ENCODE data around the gene AGTRAP. TPM values are rescaled to one million over a fixed set of nuclear protein-coding genes. Genes with fewer than 3 reads are reported as not detected.

The AGTRAP gene
- total RNA-seq, 2 experiments from 2014 or later: 13.2 to 13.3 TPM

DNA sequence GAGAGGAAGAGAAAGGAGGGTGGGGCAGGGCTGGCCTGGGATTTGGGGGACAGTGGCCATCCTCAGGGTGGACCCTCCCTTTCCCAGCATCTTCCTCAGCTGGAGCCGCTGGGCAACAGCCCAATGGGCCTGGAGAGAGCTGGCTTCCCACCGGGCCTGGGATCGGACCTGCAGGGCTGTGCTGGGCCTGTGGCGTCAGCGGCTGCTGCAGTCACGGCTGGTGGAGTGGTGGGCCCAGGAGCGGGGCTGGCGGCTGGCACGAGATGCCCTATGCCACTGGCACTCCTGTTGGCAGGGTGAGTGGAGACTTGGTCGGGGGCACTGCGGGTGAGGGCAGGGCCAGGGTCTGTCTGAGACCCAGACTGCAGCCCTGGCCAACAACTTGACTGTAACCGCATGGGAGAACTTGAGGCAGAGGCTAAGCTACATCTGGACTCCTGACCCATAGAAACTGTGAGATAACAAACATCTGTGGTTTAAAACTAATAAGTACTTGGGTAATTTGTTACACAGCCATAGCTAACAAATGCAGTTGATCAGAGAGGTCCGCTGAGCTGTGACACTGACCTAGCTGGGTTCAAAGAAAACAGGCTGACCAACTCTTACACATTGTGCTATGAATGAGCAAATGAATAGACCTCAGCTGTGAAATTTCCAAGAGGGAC, 43.9 kb downstream of the AGTRAP start:
- H3K27me3 Mint-ChIP-seq: no peaks in the 10 kb centered on the region
- H3K9me3 Mint-ChIP-seq (ENCODE audit: low read depth): no peaks in the 10 kb centered on the region
- ChIA-PET CTCF (interaction anchor here (0.5 kb wide), 1 partner anchor 129 kb away, joined by 4 read pairs; no protein-coding TSS in a partner anchor), POLR2A (no interaction called here)
- H3K27ac Mint-ChIP-seq: no peak overlapping the region
- H3K36me3 Mint-ChIP-seq (ENCODE audit: low read depth): no peaks in the 10 kb centered on the region
- DNase-seq (no peak), ATAC-seq (no peak)
- peaks cover 2% of the 10 kb centered on the region for H3K4me1 Mint-ChIP-seq
- H3K4me3 Mint-ChIP-seq: no peak overlapping the region
- intact Hi-C loops (cut with DNase I, micrococcal nuclease): no loop called here

DNA sequence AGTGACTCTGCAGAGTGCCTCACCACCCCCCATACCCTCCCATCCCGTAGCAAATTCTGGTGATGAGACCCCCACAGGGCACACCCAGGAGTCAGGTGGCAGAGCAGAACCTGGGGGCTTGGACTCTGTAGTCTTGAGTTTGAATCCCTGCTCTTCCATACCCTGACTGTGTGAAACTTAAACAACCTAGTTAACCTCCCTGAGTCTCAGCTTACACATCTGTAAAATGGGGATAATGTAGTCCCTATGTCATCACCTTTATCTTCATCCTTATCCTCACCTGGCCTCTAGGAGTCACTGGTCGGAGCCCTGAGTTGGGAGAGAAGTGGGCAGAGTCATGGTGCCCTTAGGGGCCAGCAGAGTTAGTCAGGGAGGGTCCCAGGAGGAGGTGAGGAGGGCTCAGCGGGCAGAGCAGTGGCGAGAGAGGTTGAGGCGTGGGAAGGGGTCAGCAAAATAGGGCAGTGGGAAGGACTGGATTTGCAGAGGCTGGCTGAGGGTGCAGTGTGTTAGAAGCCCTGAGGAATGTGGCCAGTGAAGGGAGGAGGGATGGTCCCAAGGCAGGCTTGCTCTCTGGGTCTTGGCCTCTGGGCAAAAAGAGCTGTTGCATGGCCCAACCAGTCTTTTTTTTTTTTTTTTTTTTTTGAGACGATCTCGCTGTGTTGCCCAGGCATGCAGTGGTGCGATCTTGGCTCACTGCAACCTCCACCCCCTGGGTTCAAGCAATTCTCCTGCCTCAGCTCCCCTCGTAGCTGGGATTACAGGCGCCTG, 44.6 kb downstream of the AGTRAP start:
- CTCF ChIA-PET: no interaction called here
- H3K27me3 Mint-ChIP-seq: no peaks in the 10 kb centered on the region
- POLR2A ChIA-PET: no interaction called here
- H3K27ac Mint-ChIP-seq: no peak overlapping the region
- intact Hi-C loops (cut with DNase I, micrococcal nuclease): no loop called here
- no peaks in the 10 kb centered on the region for H3K9me3 Mint-ChIP-seq (ENCODE audit: low read depth)
- H3K4me3 Mint-ChIP-seq: no peak overlapping the region
- H3K4me1 Mint-ChIP-seq: peaks cover 5% of the 10 kb centered on the region
- ATAC-seq (no peak), DNase-seq (no peak)
- H3K36me3 Mint-ChIP-seq (ENCODE audit: low read depth): no peaks in the 10 kb centered on the region

DNA sequence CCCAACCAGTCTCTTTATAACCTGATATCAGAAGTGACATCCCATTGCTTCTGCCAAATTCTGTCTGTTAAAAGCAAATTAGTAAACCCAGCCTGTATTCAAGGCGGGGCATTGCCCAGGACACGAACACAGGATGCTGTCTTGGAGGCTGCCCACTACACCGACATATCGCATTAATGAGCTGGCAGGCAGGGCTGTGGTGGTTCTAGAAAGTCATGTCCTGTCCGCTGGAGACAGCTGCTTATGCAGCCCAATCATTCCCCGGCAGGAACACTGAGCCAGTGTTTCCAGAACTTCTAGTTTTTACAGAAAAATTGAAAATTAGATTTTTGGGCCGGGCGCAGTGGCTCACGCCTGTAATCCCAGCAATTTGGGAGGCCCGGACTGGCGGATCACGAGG, 45.4 kb downstream of the AGTRAP start:
- H3K27me3 Mint-ChIP-seq: no peaks in the 10 kb centered on the region
- H3K36me3 Mint-ChIP-seq (ENCODE audit: low read depth): no peaks in the 10 kb centered on the region
- no peak overlapping the region for H3K4me3 Mint-ChIP-seq
- intact Hi-C loops (cut with DNase I, micrococcal nuclease): no loop called here
- no peak overlapping the region for H3K27ac Mint-ChIP-seq
- no peak for ATAC-seq
- DNase-seq: no peak
- ChIA-PET POLR2A (no interaction called here), CTCF (no interaction called here)
- no peaks in the 10 kb centered on the region for H3K9me3 Mint-ChIP-seq (ENCODE audit: low read depth)
- peaks cover 5% of the 10 kb centered on the region for H3K4me1 Mint-ChIP-seq

DNA sequence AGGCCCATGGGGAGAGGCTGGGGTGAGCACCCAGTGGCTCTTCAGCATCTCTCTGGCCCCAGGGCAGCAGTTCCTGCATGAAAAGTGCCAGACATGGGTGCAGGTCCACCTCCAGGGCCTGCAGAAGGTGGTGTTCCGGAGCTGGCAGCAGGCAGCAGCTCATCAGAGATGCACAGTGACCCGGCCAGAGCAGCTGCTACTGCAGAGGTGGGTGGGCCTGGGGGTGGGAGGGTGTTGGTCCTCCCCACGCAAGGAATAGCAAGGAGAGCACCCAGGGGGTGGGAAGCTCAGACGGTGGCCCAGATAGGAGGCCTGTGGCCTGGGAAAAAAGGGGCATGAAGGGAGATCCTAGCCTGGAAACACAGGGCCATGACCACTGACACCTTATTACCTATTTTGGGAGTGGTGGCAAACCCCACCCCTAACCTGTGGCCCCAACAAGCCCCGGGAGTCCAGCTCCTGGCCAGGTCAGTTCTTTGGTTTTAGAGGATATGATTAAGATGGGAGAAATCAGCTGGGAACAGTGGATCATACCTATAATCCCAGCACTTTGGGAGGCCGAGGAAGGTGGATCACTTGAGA, 46.3 kb downstream of the AGTRAP start:
- DNase-seq (no peak), ATAC-seq (no peak)
- intact Hi-C loops (cut with DNase I, micrococcal nuclease): no loop called here
- ChIA-PET CTCF (no interaction called here), POLR2A (no interaction called here)
- no peaks in the 10 kb centered on the region for H3K36me3 Mint-ChIP-seq (ENCODE audit: low read depth)
- H3K27ac Mint-ChIP-seq: no peak overlapping the region
- no peak overlapping the region for H3K4me3 Mint-ChIP-seq
- H3K4me1 Mint-ChIP-seq: peaks cover 5% of the 10 kb centered on the region
- H3K9me3 Mint-ChIP-seq (ENCODE audit: low read depth): no peaks in the 10 kb centered on the region
- H3K27me3 Mint-ChIP-seq: no peaks in the 10 kb centered on the region

DNA sequence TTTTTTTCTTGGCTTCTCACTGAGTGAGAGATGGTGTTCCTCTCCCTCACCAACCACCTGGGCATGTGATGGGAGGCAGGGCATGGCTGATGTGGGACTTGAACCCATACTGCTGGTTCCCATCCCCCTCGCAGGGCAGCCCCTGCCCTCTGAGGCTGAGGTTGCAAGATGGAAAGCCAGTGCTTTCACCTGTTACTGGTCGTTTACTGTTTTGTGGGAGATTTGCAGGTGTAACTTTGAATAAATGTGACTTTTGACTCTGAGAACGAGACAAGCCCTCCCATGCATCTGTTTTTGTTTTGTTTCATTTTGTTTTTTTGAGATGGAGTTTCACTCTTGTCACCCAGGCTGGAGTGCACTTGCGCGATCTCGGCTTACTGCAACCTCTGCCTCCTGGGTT, 47.6 kb downstream of the AGTRAP start:
- POLR2A ChIA-PET: no interaction called here
- Mint-ChIP-seq H3K27me3 (no peaks in the 10 kb centered on the region), H3K4me1 (peaks cover 5% of the 10 kb centered on the region), H3K27ac (no peak overlapping the region), H3K36me3 (ENCODE audit: low read depth) (no peaks in the 10 kb centered on the region), H3K4me3 (no peak overlapping the region), H3K9me3 (ENCODE audit: low read depth) (no peaks in the 10 kb centered on the region)
- DNase-seq (no peak), ATAC-seq (no peak)
- intact Hi-C loops (cut with DNase I, micrococcal nuclease): no loop called here
- CTCF ChIA-PET: interaction anchor here (0.7 kb wide), 1 partner anchor 97 kb away, joined by 3 read pairs; no protein-coding TSS in a partner anchor

DNA sequence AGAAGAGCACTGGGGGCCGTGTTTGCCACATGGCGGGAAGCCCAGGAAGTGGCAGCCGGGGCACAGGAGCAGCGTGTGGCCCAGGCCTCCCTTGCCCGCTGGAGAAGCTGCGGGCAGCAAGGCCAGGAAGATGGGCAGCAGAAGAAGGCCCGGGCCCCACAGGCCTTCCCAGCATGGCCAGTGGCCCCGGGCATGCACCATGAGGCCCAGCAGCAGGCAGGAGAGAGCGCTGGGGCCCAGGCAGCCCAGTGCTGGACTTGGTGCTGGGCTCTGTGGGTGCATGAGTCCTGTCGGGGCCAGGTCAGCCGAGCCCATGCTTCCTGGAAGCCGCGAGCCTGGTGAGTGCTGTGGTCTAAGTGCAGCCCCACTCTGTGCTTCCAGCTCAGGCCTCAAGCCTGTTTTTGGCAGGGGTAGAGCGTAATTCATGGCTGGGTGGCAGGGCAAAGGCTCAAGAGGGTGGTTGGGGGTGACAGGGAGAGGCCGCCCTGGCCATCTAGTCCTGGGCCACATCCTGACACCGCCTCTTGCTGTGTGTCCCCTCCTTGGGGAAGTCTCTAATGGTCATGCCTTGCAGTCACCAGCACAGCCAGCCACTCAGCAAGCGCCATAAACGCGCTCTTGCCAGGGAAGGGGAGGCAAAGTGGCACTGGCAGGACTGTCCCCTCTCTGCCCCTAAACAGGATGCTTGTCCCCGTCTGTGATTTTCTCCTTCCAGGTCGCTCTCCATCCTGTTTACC, 48.5 kb downstream of the AGTRAP start:
- H3K27ac Mint-ChIP-seq: no peak overlapping the region
- no peaks in the 10 kb centered on the region for H3K36me3 Mint-ChIP-seq (ENCODE audit: low read depth)
- no peak overlapping the region for H3K4me3 Mint-ChIP-seq
- no peaks in the 10 kb centered on the region for H3K27me3 Mint-ChIP-seq
- peaks cover 5% of the 10 kb centered on the region for H3K4me1 Mint-ChIP-seq
- POLR2A ChIA-PET: no interaction called here
- DNase-seq: no peak
- CTCF ChIA-PET: interaction anchor here (0.7 to 1.6 kb wide), 3 partner anchors 14 to 390 kb away, joined by 3 to 4 read pairs (median 3); no protein-coding TSS in a partner anchor
- intact Hi-C loops (cut with DNase I, micrococcal nuclease): no loop called here
- ATAC-seq: no peak
- H3K9me3 Mint-ChIP-seq (ENCODE audit: low read depth): no peaks in the 10 kb centered on the region

DNA sequence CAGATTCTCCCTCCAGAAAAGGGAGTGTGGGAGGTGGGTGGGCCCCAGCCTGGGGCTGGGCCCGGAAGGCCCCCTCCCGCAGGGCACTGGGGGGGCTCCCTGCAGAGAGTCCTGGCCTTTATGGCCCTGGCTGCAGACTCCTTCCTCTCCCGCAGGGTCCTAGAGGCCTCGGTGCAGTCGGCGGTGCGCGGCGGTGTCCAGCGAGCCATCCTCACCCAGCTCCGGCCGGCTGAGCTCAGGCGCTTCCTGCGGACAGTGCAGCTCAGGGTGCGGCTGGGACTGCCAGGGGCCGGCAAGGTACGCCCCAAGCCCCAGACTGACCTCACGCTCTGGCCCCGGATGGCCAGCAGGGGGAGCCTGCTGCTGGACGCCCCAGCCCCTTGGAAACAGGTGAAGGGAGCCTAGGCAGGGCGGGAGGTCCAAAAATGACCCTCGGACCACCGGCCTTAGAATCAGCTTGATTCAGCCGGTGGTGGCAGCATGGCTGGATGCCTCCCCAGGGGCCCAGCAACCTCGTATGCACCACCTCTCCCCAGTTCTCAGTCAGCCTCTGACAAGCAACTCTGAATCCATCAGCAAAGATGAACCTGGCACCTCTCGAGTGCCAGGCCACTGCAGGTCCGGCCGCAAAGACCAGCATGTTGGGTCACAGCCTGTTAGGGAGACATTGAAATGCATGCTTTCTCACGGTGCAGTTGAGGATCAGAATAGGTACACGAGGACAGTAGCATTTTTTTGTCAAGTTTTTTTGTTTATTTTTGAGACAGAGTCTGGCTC, 49.2 kb downstream of the AGTRAP start:
- peak; percentile 62 for DNase-seq
- POLR2A ChIA-PET: no interaction called here
- peak; percentile 82 for ATAC-seq
- intact Hi-C loops (cut with DNase I, micrococcal nuclease): loop anchor here in 1 of 2 experiments (5.0 kb wide), 1 partner anchor 107 kb away; no protein-coding TSS in a partner anchor
- Mint-ChIP-seq H3K9me3 (ENCODE audit: low read depth) (no peaks in the 10 kb centered on the region), H3K36me3 (ENCODE audit: low read depth) (no peaks in the 10 kb centered on the region), H3K27ac (no peak overlapping the region), H3K4me1 (peaks cover 5% of the 10 kb centered on the region), H3K27me3 (no peaks in the 10 kb centered on the region), H3K4me3 (no peak overlapping the region)
- CTCF ChIA-PET: interaction anchor here (0.6 to 1.6 kb wide), 6 partner anchors 13 to 390 kb away, joined by 3 to 5 read pairs (median 3); no protein-coding TSS in a partner anchor

DNA sequence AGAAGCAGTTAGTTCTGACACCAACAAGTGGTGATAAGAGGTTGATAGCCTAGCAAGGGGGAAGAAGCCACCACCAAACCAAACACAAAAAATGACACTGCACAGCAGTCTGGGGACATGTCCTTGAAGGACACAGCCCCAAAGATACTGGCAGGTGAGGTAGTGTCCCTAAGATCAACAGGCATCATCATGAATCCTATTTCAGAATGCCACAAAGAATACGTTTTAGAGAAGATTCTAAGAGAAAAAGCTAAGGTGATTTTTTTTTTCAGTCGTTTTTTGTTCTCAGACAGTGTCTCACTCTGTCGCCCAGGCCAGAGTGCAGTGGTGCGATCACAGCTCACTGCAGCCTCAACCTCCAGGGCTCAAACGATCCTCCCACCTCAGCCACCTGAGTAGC, 50.2 kb downstream of the AGTRAP start:
- H3K9me3 Mint-ChIP-seq (ENCODE audit: low read depth): no peaks in the 10 kb centered on the region
- no peak overlapping the region for H3K4me3 Mint-ChIP-seq
- no peak overlapping the region for H3K27ac Mint-ChIP-seq
- ATAC-seq (no peak), DNase-seq (no peak)
- intact Hi-C loops (cut with DNase I, micrococcal nuclease): loop anchor here in 1 of 2 experiments (5.0 kb wide), 1 partner anchor 106 kb away; no protein-coding TSS in a partner anchor
- CTCF ChIA-PET: interaction anchor here (0.6 to 1.6 kb wide), 5 partner anchors 12 to 132 kb away, joined by 3 to 5 read pairs (median 3); no protein-coding TSS in a partner anchor
- H3K4me1 Mint-ChIP-seq: peaks cover 5% of the 10 kb centered on the region
- no peaks in the 10 kb centered on the region for H3K36me3 Mint-ChIP-seq (ENCODE audit: low read depth)
- POLR2A ChIA-PET: no interaction called here
- no peaks in the 10 kb centered on the region for H3K27me3 Mint-ChIP-seq

DNA sequence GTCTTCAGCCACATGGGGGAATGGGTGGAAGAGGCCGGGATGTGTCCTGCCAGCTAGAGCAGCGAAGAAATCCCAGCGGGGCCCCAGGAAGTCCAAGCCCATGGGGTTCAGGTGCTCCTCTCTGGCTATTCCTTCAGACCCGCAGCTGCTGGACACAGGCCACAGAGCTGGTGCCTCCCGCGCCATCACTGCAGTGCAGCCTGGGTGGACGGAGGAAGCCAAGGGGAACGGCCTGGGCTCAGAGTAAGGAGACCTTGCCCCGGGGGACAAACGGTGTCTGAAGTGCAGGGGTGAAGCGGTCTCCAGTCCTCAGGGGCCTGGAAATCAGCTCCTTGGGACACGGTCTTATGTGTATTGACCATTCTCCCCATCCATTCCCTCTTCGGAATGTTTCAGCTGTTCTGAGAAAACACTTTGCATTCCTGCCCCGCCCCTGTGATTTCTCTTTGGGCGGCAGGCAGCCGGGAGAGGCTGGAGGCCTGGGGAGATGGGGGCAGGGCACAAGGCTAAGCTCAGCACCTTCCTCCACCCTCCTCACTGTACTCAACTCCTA, 51.4 kb downstream of the AGTRAP start:
- no peak for ATAC-seq
- Mint-ChIP-seq H3K9me3 (ENCODE audit: low read depth) (no peaks in the 10 kb centered on the region), H3K27me3 (no peaks in the 10 kb centered on the region), H3K36me3 (ENCODE audit: low read depth) (no peaks in the 10 kb centered on the region), H3K27ac (no peak overlapping the region), H3K4me3 (no peak overlapping the region), H3K4me1 (peaks cover 5% of the 10 kb centered on the region)
- ChIA-PET POLR2A (no interaction called here), CTCF (interaction anchor here (0.6 to 0.7 kb wide), 3 partner anchors 32 to 1047 kb away, joined by 3 read pairs; no protein-coding TSS in a partner anchor)
- intact Hi-C loops (cut with DNase I, micrococcal nuclease): loop anchor here in 1 of 2 experiments (5.0 kb wide), 1 partner anchor 105 kb away; no protein-coding TSS in a partner anchor
- no peak for DNase-seq

DNA sequence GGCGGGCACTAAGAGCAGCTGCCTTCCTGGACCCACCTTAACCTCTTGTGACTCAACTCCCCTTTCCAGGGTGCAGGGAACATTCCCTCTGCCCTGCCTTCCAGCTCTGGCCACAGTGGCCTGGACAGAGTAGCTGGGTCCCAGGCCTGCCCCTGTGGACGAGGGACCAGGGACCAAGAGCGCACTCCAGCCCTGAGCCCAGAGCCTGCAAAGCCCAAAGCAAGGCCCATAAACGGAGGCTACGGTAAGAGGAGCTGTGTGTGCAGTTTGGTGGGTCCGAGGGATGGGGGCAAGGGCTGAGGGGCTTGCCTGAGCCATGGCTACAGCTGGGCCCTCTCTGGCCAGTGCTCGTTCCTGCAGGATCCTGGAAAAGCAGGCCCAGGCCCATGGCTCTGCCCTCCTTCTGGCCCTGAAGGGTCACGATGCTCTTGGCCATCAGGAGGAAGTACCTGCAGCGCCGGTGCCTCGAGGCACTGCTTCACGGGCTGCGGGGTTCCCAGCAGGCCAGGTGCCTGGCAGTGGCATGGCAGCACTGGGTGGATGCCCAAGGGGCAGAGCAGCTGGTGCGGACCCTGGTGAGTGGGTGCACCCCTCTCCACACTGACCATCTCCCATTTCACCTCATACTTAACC, 52.0 kb downstream of the AGTRAP start:
- no peak overlapping the region for H3K4me3 Mint-ChIP-seq
- intact Hi-C loops (cut with DNase I, micrococcal nuclease): loop anchor here in 1 of 2 experiments (5.0 kb wide), 1 partner anchor 104 kb away; no protein-coding TSS in a partner anchor
- no peak overlapping the region for H3K27ac Mint-ChIP-seq
- ChIA-PET POLR2A (no interaction called here), CTCF (interaction anchor here (0.6 kb wide), 1 partner anchor 1048 kb away, joined by 3 read pairs; no protein-coding TSS in a partner anchor)
- DNase-seq: no peak
- H3K27me3 Mint-ChIP-seq: no peaks in the 10 kb centered on the region
- no peak for ATAC-seq
- H3K36me3 Mint-ChIP-seq (ENCODE audit: low read depth): no peaks in the 10 kb centered on the region
- no peaks in the 10 kb centered on the region for H3K9me3 Mint-ChIP-seq (ENCODE audit: low read depth)
- H3K4me1 Mint-ChIP-seq: peaks cover 5% of the 10 kb centered on the region

All from activated CD4-positive, alpha-beta T cell treated with anti-CD3 and anti-CD28 coated beads for 36 hours (primary cell).